Stimulated activated CD4-positive, alpha-beta T cell treated with anti-CD3 and anti-CD28 coated beads, TNF-alpha, amount 100 ng/mL, for 4 hours (primary cell): ENCODE data around the gene HBQ1.
"Not testable (repeated sequence)": the region's sequence is repeated elsewhere in the genome, so short reads cannot be mapped to it uniquely, and the experiment has no call there.

Source experiments
- DNase-seq, 3 experiments: peaks; one replicate each; pipeline ENCODE4 v3.0.0-alpha.2; 2020; ENCODE audit warnings: low read depth in 3 of 3

HBQ1 gene

GRCh38 chr16:180101-180675 is at the start of gene HBQ1:
HBQ1 (plus strand) TSS chr16:180459; CDS start chr16:180487, 28 bp downstream.
- peak in 2 of 3 experiments; percentile 13 to 23 for DNase-seq

- DNase-seq = no peak
Measured at GRCh38 chr16:130533-131173, 49.6 kb upstream of the HBQ1 start.

- DNase-seq = no peak
Measured at GRCh38 chr16:132120-132519, 48.1 kb upstream of the HBQ1 start.

- DNase-seq = no peak
Measured at GRCh38 chr16:133716-134115, 46.5 kb upstream of the HBQ1 start.

- peak; percentile 1 to 24 (median 17) for DNase-seq
Measured at GRCh38 chr16:138049-138417, 42.2 kb upstream of the HBQ1 start.

- no peak for DNase-seq
Measured at GRCh38 chr16:140175-140857, 39.9 kb upstream of the HBQ1 start.

- DNase-seq = no peak
Measured at GRCh38 chr16:142405-142967, 37.8 kb upstream of the HBQ1 start.

GRCh38 chr16:143047-143446 is 37.2 kb upstream of the HBQ1 start:
- DNase-seq = no peak

- no peak for DNase-seq
Measured at GRCh38 chr16:143456-143855, 36.8 kb upstream of the HBQ1 start.

GRCh38 chr16:144797-145252 is 35.4 kb upstream of the HBQ1 start:
- DNase-seq = no peak

- DNase-seq = no peak
Measured at GRCh38 chr16:146646-147045, 33.6 kb upstream of the HBQ1 start.

GRCh38 chr16:149024-149660 is 31.1 kb upstream of the HBQ1 start:
- DNase-seq = no peak

GRCh38 chr16:152141-153128 is 27.8 kb upstream of the HBQ1 start, which contains the start of gene HBZ:
HBZ (plus strand) TSS chr16:152644; CDS start chr16:152910, 266 bp downstream.
- no peak for DNase-seq

- DNase-seq = not testable (repeated sequence)
Measured at GRCh38 chr16:153129-153521, 27.1 kb upstream of the HBQ1 start.

GRCh38 chr16:153550-154216 is 26.6 kb upstream of the HBQ1 start:
- DNase-seq = not testable (repeated sequence)

GRCh38 chr16:154217-155030 is 25.8 kb upstream of the HBQ1 start:
- no peak for DNase-seq

- no peak for DNase-seq
Measured at GRCh38 chr16:155031-155398, 25.2 kb upstream of the HBQ1 start.

GRCh38 chr16:159136-159849 is 21.0 kb upstream of the HBQ1 start:
- DNase-seq = no peak

GRCh38 chr16:160242-160641 is 20.0 kb upstream of the HBQ1 start:
- DNase-seq = not testable (repeated sequence)
